Activated naive CD4-positive, alpha-beta T cell (primary cell): ENCODE results near the gene SLF2.
"Not testable (repeated sequence)": the region's sequence is repeated elsewhere in the genome, so short reads cannot be mapped to it uniquely, and the experiment has no call there.

ENCODE experiments used
- DNase-seq, 4 experiments: peaks; one replicate each; lab custom pipeline; 2025; lab: John Stamatoyannopoulos, UW

The SLF2 gene

DNA sequence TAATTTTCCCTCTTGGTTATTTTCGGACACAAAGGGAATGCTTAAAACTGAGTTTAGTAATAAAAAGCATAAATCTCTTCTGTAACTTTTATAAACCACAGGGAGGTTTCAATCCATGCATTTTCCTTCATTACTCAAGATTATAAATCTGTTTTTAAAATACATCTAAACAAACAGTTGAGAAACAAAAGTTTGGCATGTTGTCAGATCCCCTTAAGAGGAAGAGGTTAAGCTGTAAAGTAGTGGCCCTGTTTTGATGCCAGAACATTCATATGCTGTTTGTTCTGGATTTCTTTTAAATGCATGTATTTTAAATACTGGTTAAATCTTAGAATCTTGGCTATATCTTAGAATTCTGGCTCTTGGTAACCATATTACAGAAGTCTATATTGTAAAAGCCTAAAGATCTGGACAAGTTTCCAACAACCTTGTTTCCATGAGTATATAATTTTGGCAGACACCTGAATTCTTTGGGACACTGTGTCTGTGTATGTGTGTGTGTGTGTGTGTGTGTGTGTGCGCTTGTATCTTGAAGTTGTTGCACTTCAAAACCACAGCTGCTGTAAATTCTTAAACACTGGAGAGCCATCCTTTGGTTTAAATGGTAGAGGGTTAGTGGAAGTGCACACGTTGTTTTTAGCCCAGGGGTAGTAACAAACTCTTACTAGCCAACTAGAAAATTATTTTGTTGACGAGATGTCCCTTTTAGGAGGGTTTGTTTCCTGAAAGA lies 49.8 kb downstream of the SLF2 start:
- DNase-seq = no peak

DNA sequence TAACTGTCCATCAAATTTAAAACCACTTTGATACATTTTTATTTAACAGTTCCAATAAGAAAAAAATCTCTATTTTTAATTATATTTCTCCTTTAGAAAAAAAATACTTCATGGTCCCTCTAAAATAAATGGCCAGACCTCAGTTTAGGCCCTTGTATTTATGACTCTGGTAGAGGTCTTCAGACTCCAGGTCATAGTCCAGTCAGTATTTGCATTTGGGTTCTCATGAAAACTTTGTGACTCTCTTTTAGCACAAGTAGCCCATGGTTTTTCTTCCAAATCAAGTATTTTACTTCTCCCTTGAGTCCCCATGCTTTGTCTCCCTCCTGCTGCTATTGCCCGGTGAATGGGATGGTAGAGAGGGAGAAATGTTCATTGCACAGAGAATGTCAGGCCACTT lies 51.1 kb downstream of the SLF2 start:
- no peak for DNase-seq

DNA sequence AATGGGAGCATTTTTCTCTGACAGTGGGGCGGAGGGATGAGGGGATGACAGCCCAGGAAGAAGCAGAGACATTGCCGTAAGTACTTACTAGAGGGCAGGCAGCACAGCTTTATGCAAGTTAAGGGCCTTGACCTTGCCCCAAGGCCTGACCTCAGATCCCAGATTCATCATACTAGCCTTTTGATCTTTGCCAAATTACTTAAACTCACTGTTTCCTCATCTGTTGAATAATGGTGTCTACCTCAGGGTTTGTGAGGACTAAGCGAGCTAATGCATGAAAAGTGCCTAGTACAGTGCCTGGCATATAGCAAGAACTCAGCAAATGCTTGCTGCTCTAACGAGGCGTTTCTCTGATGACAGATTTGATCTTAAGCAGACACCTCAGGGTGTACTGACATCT lies 53.1 kb downstream of the SLF2 start:
- no peak for DNase-seq

DNA sequence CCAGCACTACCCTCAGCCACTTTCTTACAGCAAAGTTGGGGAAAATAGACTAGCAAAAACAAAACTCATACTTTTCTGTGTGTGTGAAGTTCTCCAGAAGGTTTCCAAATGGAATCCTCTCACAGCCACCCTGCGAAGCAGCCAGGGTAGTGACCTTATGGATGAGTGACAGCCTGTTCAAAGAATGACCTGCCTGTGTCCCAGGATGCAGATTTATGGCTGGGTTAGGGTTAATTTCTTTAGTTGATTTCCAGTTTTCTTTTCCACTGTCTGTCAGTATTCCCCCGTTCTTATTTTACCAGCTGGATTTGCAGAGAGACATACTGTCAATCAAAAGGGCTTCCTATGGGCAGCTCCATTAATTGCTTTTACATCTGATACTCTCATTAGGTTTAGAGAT lies 54.1 kb downstream of the SLF2 start:
- no peak for DNase-seq

DNA sequence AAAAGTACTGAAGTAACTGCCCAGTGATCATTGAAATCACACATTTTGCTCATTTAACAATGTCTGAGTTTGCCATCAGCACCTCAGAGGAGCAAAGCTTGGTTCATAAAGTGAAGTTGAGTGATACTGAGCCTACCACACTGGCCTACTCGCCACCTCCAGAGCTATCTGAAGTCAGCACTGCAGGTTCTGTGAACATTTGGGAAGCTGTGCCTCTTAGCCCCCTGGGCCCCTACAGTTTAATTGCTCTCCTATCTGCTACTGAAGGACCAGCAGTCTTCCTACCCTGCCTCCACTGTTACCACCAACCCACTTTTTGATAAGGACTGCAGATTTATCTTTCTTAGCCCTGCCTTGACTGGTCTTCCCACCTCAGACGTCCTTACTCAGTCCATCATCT lies 54.6 kb downstream of the SLF2 start:
- DNase-seq = no peak

DNA sequence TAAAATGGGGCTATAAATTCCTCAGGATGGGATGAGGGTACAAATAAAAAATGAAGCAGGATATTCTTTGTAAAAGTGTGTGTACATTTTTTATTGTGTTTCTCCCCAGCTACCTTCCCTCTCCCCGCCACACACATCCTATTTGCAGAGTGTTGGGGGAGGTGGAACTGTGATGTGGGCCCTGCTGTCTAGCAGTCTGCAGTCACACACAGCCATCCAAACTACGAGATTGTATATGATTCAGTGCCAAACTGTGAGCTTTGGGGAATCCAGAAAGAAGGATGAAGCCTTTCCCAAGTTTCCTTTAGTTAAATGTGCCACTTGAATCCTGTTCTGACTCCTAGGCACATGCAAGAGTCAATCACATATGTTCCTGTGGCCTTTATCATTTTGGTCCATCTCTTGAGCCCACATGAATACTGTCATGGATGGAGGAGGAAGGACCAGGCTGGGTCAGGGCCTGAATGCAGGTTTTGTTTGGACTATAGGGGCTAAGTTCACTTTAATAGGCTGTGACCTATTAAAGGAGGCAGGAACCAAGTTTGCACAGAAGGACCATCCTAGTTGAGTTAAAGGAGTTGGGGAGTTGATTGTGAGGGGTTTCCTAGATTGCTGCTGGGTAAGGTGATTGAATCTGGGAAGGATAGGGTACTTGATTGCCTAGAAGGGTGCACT lies 55.4 kb downstream of the SLF2 start:
- DNase-seq = no peak

DNA sequence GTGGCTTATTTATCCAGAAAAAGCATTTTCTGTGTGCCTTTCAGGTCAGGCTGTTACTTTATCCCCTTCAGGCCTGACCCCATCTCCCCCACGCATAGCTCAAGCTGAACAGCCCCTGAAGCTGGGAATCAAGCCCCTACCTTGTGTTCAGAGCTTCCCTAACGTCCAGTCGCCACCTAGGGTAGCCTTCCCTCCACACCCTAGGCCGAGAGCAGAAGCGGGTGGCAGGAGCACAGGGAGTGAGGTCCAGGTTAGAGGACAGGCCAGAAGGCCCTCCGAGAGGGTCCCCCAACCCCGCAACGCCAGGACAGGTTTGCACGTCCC lies 56.1 kb downstream of the SLF2 start:
- no peak for DNase-seq

DNA sequence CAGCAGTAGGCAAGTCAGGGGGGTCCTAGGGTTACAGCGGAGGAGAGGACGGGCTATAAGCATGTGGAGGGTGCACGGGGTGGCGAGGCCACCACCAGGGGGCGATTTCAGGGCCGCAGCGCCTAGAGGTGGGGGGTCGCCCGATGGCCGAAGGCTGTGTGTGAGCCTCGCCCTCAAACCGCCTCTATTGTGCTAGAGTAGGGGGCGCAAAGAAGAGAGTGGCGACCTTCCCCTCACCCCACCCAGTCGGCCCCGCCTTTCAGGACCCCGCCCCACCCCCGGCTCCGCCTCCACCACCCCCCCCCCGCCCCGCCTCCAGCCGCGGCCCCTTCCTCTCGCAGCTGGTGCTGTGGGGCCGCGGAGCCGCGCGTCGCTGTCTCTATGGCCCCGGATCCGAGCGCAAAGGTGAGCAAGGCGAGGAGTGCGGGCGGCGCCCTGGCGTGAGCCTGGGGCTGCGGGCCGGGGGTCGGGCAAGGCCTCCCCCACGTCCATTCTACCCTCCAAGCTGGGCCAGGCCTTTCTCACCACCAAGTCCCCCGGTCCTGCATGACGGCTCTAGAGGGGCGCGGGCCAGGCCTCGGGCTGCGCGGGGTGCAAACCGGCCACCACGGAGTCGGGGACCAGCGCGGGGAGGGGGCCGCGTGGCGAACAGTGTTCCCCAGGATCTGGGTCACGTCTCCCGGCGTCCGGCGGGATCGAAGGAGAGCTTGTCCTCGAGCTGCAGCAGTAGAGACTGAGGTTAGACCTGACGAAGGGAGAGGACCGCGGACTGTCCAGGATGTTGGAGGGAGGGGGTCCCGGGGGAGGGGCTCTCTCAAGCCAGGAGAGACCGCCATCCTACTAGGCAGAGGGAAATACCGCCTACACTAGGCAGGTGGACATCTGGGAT lies 56.7 kb downstream of the SLF2 start, which contains the start of gene SEMA4G:
SEMA4G (plus strand) TSS at position 318 of the 889 bp plus-strand sequence. CDS start 3,409 bp downstream, outside the sequence.
- peak in 3 of 4 experiments; percentile 14 to 59 (median 26) for DNase-seq

DNA sequence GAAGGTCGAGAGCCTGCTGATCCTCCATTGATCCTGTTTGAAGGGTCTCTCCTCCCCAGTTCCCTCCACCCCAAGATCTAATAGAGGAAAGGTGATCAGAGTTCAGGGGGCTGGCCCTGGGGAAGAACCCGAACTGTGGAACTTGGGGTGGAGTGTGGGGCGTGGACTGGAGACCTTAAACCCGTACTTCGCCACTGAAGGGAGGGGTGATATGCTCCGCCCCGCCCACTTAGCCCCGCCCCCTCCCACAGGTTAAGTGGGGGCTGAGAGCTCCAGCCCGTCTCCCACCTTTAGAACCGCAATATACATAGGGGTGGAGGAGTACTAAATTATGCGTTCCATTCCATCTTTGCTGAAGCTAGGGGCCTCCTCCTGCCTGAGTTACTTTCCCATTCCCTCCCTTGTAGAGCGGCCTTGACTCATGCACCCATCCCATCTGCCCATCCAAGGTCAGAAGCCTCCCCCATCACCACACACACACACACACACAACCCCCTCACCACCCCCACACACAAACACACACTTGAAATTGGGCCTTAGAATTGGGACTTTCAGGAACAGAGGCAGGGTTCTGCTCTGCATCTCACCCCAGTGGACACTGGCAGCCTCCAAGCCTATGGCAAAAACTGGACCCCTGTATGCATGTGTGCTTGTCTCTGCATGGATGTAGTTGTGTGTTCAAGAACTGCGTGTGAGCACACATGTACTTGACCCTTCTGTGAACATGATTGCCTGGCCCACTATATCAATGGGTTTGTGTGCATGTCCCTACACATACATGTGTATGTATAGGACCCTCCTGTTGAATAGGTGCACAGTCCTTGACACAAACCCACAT lies 57.5 kb downstream of the SLF2 start:
- peak in 1 of 4 experiments; percentile 19 for DNase-seq

DNA sequence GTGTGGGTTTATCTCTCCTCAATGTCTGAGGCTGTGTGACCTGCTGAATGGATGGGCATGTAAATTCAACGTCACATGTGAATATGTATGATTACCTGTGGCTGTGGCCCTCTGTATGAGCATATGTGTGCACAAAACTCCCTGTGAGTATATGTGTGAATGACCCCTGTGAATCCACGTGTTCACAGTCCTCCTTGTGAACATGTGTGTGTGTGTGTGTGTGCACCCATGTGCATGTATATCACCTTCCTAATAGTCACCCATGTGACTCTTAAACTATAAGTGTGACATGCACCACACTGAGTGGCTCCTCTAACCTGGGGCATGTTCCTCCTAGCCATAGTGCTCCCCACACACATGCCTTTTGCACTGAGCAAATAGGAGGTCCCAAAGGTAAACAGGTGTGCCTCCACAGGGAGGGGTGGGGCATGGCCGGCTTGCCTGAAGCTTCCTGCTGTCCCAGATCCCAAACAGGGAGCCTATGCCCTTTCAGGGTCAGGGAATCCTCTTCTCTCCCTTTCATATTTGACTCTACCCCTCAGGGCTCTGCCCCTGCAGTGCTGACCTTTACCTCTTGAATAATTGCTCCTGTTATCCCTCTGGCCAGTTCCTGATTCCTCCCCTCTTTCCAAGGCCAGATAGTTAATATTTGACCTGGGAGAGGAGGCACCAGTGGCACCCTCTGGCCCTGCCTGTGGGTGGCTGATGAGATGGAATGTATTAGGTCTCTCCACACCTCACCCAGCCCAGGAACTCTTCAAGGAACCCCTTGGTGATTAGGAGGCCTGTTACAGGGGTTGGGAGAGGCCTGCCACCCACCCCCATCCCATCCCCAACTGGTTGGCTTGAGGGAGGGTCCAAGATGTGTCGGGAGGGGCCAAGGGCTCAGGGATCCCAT lies 58.4 kb downstream of the SLF2 start:
- DNase-seq = no peak

DNA sequence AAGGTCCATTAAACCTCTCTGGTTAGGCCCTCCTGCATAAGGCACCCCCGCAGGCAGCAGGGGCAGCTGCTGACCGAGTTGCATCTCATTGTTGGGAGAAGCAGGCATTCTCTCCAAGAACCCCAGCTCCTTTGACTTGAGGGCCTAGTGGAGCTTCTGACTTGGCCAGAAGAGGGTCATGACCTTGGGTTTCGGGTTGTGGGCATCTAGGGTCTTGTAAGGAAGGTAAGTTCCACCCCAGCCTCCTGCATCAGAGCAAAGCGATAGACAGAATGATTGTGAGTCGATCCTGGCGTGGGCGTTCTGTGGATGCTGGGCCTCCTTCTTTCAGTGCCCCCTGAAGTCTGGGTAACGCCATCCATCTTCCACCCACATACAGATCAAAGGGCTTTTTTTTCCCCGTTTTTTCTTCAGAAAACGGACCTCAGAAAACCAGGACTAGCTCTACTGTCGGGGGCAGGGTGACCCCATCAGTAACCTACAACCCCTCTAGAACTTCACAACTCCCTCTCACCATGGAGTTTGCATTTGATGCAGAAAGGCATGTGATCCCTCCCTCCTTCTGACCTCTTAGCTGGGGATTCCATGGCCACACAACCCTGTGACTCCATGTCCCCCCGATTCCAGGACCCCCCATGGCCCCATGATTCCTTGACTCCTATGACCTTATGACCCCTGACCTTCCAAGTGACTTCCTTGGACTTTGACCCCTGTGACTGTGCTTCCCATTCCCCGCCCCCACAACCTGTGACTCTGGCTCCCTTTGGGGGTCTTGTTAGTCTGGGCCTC lies 59.5 kb downstream of the SLF2 start:
- DNase-seq = no peak

DNA sequence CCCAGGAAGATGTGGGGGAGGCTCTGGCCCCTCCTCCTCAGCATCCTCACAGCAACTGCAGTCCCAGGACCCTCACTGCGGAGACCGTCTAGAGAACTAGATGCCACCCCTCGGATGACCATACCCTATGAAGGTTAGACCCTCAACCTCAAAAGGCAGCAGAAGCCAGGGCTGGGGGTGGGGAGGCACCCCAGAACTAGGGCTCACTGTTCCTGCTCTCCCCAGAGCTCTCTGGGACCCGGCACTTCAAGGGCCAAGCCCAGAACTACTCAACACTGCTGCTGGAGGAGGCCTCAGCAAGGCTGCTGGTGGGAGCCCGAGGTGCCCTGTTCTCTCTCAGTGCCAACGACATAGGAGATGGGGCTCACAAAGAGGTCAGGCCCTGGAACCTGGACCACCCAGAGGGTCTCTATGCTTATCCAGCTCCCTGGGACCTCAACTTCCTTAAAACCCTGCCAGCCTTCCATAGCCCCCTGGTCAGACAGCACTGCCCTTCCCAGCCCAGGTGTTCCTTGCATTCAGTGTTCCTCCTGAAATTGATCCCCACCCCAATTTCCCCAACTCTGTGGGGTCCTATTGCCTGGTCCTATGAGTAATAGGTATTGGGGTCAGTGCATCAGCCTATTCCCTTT lies 60.3 kb downstream of the SLF2 start:
- no peak for DNase-seq

DNA sequence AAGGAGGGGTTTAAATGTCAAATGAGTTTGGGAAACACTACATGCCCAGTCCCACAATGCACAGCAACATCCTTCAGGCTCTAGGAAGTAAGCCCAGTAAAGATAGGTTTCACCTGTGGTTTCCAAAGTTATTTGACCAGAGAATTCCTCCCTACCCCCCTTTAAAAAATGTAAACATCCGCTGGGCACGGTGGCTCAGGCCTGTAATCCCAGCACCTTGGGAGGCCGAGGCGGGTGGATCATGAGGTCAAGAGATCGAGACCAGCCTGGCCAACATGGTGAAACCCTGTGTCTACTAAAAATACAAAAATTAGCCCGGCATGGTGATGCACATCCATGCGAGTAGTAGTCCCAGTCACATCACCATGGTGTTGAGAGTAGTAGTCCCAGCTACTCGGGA lies 62.6 kb downstream of the SLF2 start:
- DNase-seq = not testable (repeated sequence)

DNA sequence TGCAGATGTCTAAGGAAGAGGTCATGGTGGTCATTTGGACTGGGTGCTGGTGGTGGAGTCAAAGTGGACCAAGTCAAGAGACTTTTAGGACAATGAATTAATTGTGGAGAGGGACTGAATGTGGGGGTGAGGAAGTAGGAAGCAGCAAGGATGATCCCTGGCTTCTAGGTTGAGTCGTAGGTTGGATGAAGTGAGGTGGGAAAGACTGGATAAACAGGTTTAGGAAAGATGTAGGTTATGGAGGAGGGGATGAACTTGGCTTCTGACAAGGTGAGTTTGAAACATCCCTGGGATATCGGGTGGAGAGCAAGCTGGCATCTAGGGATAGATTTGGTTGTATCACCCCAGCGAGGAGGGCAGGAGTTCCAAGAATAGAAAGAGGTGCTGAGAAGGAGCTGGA lies 64.1 kb downstream of the SLF2 start:
- DNase-seq = no peak

DNA sequence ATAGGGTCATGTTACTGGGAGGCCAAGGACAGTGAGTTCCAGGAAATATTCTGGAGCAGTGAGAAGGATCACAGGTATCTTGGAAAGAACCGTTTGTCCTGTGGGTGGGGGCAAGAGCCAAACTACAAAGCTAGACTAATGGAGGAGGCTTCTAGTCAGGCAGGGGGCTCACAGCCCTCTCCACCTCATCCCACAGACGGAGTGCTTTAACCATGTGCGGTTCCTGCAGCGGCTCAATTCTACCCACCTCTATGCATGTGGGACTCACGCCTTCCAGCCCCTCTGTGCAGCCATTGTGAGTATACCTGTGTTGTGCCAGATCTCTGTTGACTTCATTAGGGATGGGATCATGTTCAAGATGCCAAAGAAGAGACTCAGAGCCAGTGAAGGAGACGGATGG lies 64.7 kb downstream of the SLF2 start:
- DNase-seq = no peak

DNA sequence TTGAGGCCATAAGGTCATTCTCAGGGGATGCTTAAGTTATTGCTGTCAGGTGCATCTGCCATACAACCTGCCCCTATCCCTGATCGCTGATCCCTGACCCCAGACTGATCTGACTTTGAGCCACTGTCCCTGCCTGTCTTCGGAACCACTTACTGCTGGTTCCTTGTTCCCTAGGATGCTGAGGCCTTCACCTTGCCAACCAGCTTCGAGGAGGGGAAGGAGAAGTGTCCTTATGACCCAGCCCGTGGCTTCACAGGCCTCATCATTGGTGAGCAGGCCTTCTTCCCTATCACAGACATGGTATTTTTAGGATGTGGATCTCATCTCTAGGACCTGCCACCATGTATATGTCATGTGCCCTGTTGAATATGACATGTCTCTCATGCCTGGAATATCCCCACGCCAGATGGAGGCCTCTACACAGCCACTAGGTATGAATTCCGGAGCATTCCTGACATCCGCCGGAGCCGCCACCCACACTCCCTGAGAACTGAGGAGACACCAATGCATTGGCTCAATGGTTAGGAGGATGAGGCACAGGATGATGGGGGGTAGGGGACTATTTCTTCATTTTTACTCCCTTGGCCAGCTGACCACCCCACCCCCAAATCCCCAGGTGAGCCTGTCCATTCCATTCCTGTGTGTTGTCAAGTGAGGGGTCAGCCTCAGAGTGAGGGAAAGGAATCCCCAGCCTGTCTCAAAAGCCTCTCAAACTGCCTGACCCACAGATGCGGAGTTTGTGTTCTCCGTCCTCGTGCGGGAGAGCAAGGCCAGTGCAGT lies 65.5 kb downstream of the SLF2 start:
- no peak for DNase-seq

DNA sequence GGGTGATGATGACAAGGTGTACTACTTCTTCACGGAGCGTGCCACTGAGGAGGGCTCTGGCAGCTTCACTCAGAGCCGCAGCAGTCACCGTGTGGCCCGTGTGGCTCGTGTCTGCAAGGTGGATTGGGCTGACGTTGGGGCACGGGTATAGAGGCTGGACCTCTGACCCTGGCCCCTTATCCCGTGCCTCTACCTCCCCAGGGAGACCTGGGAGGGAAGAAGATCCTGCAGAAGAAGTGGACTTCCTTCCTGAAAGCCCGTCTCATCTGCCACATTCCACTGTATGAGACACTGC lies 66.1 kb downstream of the SLF2 start:
- DNase-seq = no peak

DNA sequence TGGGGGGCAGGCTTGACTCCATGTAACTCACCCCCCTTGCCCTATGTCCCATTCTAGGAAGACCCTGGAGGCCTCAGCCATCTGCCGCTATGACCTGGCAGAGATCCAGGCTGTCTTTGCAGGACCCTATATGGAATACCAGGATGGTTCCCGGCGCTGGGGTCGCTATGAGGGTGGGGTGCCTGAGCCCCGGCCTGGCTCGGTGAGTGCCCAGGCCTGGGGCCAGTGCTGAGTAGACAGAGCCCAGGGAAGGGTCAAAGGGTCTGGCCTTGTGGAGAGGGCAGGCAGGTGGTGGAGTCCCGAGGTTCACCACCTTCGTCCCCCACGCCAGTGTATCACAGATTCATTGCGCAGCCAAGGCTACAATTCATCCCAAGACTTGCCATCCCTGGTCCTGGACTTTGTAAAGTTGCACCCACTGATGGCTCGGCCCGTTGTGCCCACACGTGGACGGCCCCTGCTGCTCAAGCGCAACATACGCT lies 67.1 kb downstream of the SLF2 start:
- DNase-seq = no peak

DNA sequence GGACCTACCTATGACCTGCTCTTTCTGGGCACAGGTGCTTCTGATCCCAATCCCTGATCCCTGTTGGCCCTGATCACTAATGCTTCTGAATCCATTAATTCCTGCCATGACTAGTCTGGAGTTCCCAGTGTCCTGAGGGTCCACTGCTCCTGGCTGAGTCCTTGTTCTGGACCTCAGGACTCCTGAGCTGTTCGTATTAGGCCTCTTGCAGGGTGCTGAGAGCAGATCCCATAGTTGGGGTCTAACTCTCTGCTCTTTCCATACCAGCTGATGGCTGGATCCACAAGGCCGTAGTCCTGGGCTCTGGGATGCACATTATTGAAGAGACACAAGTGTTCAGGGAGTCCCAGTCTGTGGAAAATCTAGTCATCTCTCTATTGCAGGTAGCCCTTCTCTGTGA lies 67.5 kb downstream of the SLF2 start:
- DNase-seq = no peak
